HEK293 (cell line): ENCODE measurements around the gene ENKD1.

ENCODE experiments used
- SCRT1 ChIP-seq: fragments of 450-650 bp; formaldehyde crosslinking; IDR thresholded peaks from 2 replicates; pipeline ENCODE4 v1.5.1; 2016; ENCODE audit warnings: missing biosample characterization, missing genetic modification characterization, borderline replicate concordance
- TSHZ1 ChIP-seq: fragments of 450-650 bp; formaldehyde crosslinking; IDR thresholded peaks from 2 replicates; pipeline ENCODE4 v1.5.1; 2016; ENCODE audit warnings: missing biosample characterization, missing genetic modification characterization, borderline replicate concordance
- ZBTB11 ChIP-seq: fragments of 450-650 bp; formaldehyde crosslinking; conservative IDR thresholded peaks from 2 replicates; pipeline ENCODE4 v1.5.1; 2016; ENCODE audit warnings: low read depth, missing biosample characterization, missing genetic modification characterization
- ZBTB44 ChIP-seq: fragments of 450-650 bp; IDR thresholded peaks from 2 replicates; pipeline ENCODE4 v1.5.1; 2018; ENCODE audit warnings: missing biosample characterization, mild to moderate bottlenecking, missing genetic modification characterization
- ZNF174 ChIP-seq: fragments of 450-650 bp; formaldehyde crosslinking; IDR thresholded peaks from 2 replicates; pipeline ENCODE4 v1.5.0; 2017; ENCODE audit warnings: missing biosample characterization, mild to moderate bottlenecking, missing genetic modification characterization
- ZNF23 ChIP-seq: fragments of 450-650 bp; formaldehyde crosslinking; IDR thresholded peaks from 2 replicates; pipeline ENCODE4 v1.5.1; 2016; ENCODE audit warnings: missing biosample characterization, missing genetic modification characterization, borderline replicate concordance
- ZNF488 ChIP-seq: fragments of 450-650 bp; formaldehyde crosslinking; IDR thresholded peaks from 2 replicates; pipeline ENCODE4 v1.5.1; 2016; ENCODE audit warnings: missing biosample characterization, missing genetic modification characterization
- ZNF510 ChIP-seq: fragments of 450-650 bp; formaldehyde crosslinking; IDR thresholded peaks from 2 replicates; pipeline ENCODE4 v1.5.1; 2018; ENCODE audit warnings: mild to moderate bottlenecking, missing genetic modification characterization, missing biosample characterization; ENCODE audit not compliant: insufficient replicate concordance
- ZNF514 ChIP-seq: fragments of 450-650 bp; formaldehyde crosslinking; IDR thresholded peaks from 2 replicates; pipeline ENCODE4 v1.5.1; 2016; ENCODE audit warnings: missing biosample characterization, missing genetic modification characterization
- ZNF707 ChIP-seq: fragments of 450-650 bp; formaldehyde crosslinking; IDR thresholded peaks from 2 replicates; pipeline ENCODE4 v1.5.1; 2016; ENCODE audit warnings: missing biosample characterization, missing genetic modification characterization
- ZSCAN30 ChIP-seq: fragments of 450-650 bp; IDR thresholded peaks from 2 replicates; pipeline ENCODE4 v1.5.1; 2018; ENCODE audit warnings: missing biosample characterization, mild to moderate bottlenecking, missing genetic modification characterization, moderate library complexity
- TF ChIP-seq, protein P1 (sequence below): fragments of 450-650 bp; formaldehyde crosslinking; IDR thresholded peaks from 2 replicates; pipeline ENCODE4 v1.5.1; 2016; ENCODE audit warnings: missing biosample characterization, missing genetic modification characterization

Gene ENKD1

DNA sequence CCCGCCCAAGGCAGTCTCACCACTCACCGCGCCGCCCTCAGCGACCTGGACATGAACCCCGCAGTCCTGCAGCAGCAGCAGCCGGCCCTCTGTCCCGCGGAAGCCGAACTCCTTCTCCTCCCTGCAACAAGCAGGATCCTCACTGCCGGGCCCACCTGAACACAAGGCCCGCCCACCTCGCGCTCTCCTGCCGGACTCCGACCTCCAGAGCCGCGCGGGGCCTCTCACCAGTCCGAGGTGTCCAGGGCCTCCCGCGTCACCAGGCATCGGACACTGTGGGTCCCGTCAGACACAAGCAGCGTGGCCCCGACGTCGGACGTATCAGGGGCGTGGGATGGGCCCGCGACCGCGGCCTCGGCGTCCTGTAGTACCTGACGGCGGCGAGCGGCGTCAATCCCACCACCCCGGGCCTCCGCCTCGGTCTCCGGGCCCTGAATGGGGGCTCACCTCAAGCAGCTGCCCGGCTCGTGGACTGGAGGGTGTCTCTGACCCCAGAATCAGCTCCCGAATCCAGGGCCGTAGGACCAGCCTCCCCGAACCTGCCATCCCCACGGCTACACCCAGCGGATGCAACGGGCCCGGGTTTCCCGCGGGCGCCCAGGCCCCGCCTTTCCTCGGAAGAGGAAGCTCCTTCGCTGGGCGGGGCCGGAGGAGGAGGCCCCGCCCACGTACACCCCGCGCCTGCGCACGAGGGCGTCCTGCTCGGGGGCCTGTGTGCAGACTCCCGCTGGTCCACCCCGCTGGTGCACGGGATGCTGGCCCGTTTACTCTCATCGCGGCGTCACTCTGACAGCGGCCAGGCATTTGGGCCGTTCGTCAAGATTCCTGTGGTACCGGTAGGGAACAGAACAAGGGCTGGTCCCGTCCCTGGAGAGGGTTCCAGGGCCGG, 6.6 kb downstream of the ENKD1 start, which contains the start of gene ACD (continued):
- 0 out of 2 replicates have a peak, but pooled peaks have one; percentile 28 for TF ChIP-seq ZSCAN30 (tag by site-specific recombination)
- no peak for TF ChIP-seq ZNF488
- TF ChIP-seq ZNF707 (tag by site-specific recombination) = no peak
- TF ChIP-seq ZBTB11 = peak; percentile 46; the same call in 1 of the 2 replicates
- TF ChIP-seq ZNF174 (tag by site-specific recombination) = no peak
- TF ChIP-seq, protein P1, sequence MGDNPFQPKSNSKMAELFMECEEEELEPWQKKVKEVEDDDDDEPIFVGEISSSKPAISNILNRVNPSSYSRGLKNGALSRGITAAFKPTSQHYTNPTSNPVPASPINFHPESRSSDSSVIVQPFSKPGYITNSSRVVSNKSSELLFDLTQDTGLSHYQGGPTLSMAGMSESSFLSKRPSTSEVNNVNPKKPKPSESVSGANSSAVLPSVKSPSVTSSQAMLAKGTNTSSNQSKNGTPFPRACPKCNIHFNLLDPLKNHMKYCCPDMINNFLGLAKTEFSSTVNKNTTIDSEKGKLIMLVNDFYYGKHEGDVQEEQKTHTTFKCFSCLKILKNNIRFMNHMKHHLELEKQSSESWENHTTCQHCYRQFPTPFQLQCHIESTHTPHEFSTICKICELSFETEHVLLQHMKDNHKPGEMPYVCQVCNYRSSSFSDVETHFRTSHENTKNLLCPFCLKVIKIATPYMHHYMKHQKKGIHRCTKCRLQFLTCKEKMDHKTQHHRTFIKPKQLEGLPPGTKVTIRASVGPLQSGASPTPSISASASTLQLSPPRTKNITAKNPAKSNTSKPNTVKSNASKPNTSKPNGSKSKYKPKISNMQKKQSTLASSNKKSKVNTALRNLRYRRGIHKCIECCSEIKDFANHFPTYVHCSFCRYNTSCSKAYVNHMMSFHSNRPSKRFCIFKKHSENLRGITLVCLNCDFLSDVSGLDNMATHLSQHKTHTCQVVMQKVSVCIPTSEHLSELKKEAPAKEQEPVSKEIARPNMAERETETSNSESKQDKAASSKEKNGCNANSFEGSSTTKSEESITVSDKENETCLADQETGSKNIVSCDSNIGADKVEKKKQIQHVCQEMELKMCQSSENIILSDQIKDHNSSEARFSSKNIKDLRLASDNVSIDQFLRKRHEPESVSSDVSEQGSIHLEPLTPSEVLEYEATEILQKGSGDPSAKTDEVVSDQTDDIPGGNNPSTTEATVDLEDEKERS (tag by site-specific recombination) = no peak
- no peak for TF ChIP-seq SCRT1
- no peak for TF ChIP-seq TSHZ1 (tag by site-specific recombination)
- TF ChIP-seq ZBTB44 (tag by site-specific recombination) = peak; percentile 39
- no peak for TF ChIP-seq ZNF23
- no peak for TF ChIP-seq ZNF510 (tag by site-specific recombination)
- no peak for TF ChIP-seq ZNF514 (tag by site-specific recombination)
